ENCODE results near the gene SMAD2.

SMAD2 gene

DNA sequence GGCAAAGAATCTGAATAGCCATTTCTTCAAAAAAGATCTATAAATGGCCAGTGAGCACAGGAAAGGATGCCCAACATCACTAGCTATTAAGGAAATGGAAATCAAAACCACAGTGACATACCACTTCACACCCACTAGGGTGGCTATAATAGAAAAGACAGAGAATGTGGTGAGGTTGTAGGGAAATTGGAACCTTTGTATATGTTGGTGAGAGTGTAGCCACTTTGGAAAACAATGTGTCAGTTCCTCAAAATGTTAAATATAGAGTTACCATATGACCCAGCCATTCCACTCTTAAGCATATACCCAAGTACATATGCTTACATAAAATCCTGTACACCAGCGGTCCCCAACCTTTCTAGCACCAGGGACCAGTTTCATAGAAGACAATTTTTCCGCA is 152.8 kb downstream of the SMAD2 start:
- Histone ChIP-seq H3K4me2 (ENCODE audit: low read length) (no peak overlapping the region), H3K9me3 (ENCODE audit: insufficient read depth, low read length) (no peaks in the 10 kb centered on the region), H2AFZ (ENCODE audit: low read depth, low read length) (no peak overlapping the region), H3K4me1 (ENCODE audit: low read length) (0 out of 2 replicates have a peak, but pooled peaks cover 4% of the 10 kb centered on the region), H4K20me1 (ENCODE audit: insufficient read depth, low read length) (no peaks in the 10 kb centered on the region), H3K4me3 (ENCODE audit: low read length) (no peak overlapping the region), H3K79me2 (ENCODE audit: low read length) (no peaks in the 10 kb centered on the region), H3K27me3 (ENCODE audit: low read depth, low read length) (peaks cover 31% of the 10 kb centered on the region; the same call in 1 of the 2 replicates), H3K36me3 (replicated peaks; ENCODE audit: low read depth, low read length) (no peaks in the 10 kb centered on the region), H3K27ac (ENCODE audit: low read length) (no peak overlapping the region), H3K9ac (ENCODE audit: low read length) (no peak overlapping the region)
- TF ChIP-seq EZH2phosphoT487 (IDR thresholded peaks at IDR 0.05; ENCODE audit: low read depth) = no peak
- TF ChIP-seq, protein P1, sequence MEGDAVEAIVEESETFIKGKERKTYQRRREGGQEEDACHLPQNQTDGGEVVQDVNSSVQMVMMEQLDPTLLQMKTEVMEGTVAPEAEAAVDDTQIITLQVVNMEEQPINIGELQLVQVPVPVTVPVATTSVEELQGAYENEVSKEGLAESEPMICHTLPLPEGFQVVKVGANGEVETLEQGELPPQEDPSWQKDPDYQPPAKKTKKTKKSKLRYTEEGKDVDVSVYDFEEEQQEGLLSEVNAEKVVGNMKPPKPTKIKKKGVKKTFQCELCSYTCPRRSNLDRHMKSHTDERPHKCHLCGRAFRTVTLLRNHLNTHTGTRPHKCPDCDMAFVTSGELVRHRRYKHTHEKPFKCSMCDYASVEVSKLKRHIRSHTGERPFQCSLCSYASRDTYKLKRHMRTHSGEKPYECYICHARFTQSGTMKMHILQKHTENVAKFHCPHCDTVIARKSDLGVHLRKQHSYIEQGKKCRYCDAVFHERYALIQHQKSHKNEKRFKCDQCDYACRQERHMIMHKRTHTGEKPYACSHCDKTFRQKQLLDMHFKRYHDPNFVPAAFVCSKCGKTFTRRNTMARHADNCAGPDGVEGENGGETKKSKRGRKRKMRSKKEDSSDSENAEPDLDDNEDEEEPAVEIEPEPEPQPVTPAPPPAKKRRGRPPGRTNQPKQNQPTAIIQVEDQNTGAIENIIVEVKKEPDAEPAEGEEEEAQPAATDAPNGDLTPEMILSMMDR (IDR thresholded peaks at IDR 0.05; ENCODE audit: low read depth, low read length) = no peak

DNA sequence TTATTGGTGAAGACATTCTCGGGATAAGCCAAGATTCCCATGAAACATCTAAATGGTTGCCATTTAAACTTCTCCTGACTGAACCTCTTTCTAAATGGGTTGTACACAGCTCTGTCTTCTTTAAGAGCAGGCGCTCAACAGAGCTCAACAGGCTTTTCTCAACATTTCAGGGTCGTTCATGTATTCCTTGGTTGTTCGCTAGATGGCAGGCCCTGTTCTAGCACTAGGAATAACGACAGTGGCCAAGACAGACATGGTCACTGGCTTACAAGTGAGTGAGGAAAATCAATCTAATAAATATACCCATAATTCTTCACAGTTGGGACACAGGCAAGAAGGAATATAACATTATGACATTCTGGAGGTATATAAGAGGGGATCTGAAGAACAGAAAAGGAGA is 154.5 kb downstream of the SMAD2 start:
- Histone ChIP-seq H3K9me3 (ENCODE audit: insufficient read depth, low read length) (no peaks in the 10 kb centered on the region), H3K36me3 (replicated peaks; ENCODE audit: low read depth, low read length) (no peaks in the 10 kb centered on the region), H3K9ac (ENCODE audit: low read length) (no peak overlapping the region), H4K20me1 (ENCODE audit: insufficient read depth, low read length) (no peaks in the 10 kb centered on the region), H3K79me2 (ENCODE audit: low read length) (no peaks in the 10 kb centered on the region), H2AFZ (ENCODE audit: low read depth, low read length) (no peak overlapping the region), H3K4me3 (ENCODE audit: low read length) (no peak overlapping the region), H3K4me1 (ENCODE audit: low read length) (peaks cover 7% of the 10 kb centered on the region; the same call in 1 of the 2 replicates), H3K27ac (ENCODE audit: low read length) (no peak overlapping the region), H3K4me2 (ENCODE audit: low read length) (no peak overlapping the region), H3K27me3 (ENCODE audit: low read depth, low read length) (peaks cover 29% of the 10 kb centered on the region; the same call in 1 of the 2 replicates)
- no peak for TF ChIP-seq EZH2phosphoT487 (IDR thresholded peaks at IDR 0.05; ENCODE audit: low read depth)
- TF ChIP-seq, protein P1 (IDR thresholded peaks at IDR 0.05; ENCODE audit: low read depth, low read length) = no peak

DNA sequence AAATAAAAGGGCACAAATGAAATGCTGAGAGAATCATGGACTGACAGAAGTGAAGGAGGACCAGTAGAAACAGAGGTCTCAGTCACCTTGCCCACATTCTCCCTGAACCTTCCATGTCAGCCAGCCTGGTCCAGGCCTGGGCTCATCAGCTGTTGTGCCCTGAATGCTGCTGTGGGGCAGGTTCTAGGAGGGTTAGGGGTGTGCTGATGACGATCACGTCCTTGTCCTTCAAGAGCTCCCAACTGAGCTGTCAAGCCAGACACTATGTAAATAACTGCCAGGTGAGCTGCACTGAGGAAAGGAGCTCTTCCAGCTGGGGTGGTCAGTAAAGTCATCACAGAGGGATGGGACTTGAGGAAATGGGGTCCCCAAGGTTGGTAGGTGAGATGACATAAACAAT is 156.5 kb downstream of the SMAD2 start:
- H3K79me2 ChIP-seq (ENCODE audit: low read length) = no peaks in the 10 kb centered on the region
- no peaks in the 10 kb centered on the region for H3K36me3 ChIP-seq (replicated peaks; ENCODE audit: low read depth, low read length)
- no peaks in the 10 kb centered on the region for H3K9me3 ChIP-seq (ENCODE audit: insufficient read depth, low read length)
- no peak overlapping the region for H3K9ac ChIP-seq (ENCODE audit: low read length)
- peaks cover 29% of the 10 kb centered on the region; the same call in 1 of the 2 replicates for H3K27me3 ChIP-seq (ENCODE audit: low read depth, low read length)
- no peak overlapping the region for H2AFZ ChIP-seq (ENCODE audit: low read depth, low read length)
- H3K4me1 ChIP-seq (ENCODE audit: low read length) = peaks cover 16% of the 10 kb centered on the region
- TF ChIP-seq EZH2phosphoT487 (IDR thresholded peaks at IDR 0.05; ENCODE audit: low read depth) = no peak
- TF ChIP-seq, protein P1 (IDR thresholded peaks at IDR 0.05; ENCODE audit: low read depth, low read length) = no peak
- no peak overlapping the region for H3K27ac ChIP-seq (ENCODE audit: low read length)
- H4K20me1 ChIP-seq (ENCODE audit: insufficient read depth, low read length) = no peaks in the 10 kb centered on the region
- no peak overlapping the region for H3K4me2 ChIP-seq (ENCODE audit: low read length)
- no peak overlapping the region for H3K4me3 ChIP-seq (ENCODE audit: low read length)

DNA sequence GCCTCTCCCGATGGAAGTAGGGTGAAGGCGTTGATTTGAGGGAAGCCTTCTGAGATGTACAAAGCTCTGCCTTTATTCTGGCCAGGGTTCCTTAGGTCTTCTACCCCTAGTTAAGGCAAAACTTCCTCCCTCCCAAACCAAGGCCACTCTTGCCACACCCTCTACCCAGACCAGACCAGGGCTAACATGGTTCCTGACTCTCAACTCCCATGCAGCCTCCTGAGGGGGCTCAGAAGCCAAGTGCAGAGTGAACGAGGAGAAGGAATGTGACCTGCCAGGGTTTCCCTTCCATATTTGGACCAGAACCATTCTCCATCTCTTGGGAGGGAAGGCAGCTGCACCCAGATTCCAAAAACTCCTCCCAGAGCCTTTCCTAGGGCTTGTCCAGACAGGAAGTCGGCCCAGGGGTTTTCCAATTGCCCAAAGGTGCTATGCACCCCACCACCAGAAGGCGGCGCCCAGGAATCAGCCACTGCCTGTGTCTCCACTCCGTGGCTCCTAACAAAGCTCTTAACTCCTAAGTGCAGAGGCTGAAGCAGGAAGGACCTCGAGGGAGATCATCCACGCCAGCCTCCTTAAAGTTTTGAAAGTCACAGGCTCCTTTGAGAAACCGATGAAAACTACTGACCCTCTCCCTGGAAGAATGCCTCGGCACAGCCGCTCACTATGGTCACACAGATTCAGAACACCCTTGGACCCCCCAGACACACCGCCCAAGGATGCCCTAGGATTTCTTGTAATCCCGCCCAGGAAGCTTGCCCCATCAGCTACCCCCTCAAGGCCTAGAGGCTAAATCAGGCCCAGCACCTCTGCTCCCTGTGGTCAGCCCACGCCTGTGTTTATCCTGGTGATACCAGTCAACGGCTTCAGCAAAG is 157.8 kb downstream of the SMAD2 start:
- H3K4me1 ChIP-seq (ENCODE audit: low read length) = peaks cover 16% of the 10 kb centered on the region
- no peaks in the 10 kb centered on the region for H3K36me3 ChIP-seq (replicated peaks; ENCODE audit: low read depth, low read length)
- peak overlapping the region; percentile 91 for H2AFZ ChIP-seq (ENCODE audit: low read depth, low read length)
- H3K27ac ChIP-seq (ENCODE audit: low read length) = no peak overlapping the region
- H3K9ac ChIP-seq (ENCODE audit: low read length) = no peak overlapping the region
- H3K79me2 ChIP-seq (ENCODE audit: low read length) = no peaks in the 10 kb centered on the region
- H3K9me3 ChIP-seq (ENCODE audit: insufficient read depth, low read length) = no peaks in the 10 kb centered on the region
- no peaks in the 10 kb centered on the region for H4K20me1 ChIP-seq (ENCODE audit: insufficient read depth, low read length)
- no peak overlapping the region for H3K4me3 ChIP-seq (ENCODE audit: low read length)
- peaks cover 24% of the 10 kb centered on the region; the same call in 1 of the 2 replicates for H3K27me3 ChIP-seq (ENCODE audit: low read depth, low read length)
- TF ChIP-seq EZH2phosphoT487 (IDR thresholded peaks at IDR 0.05; ENCODE audit: low read depth) = no peak
- TF ChIP-seq, protein P1 (IDR thresholded peaks at IDR 0.05; ENCODE audit: low read depth, low read length) = peak; percentile 99
- H3K4me2 ChIP-seq (ENCODE audit: low read length) = peak overlapping the region; percentile 23
